IPS DF 6.9 (cell line): ENCODE measurements around the gene NCOR1.
"Not testable (repeated sequence)": the region's sequence is repeated elsewhere in the genome, so short reads cannot be mapped to it uniquely, and the experiment has no call there.

Experiments
- DNase-seq: peaks from one replicate; pipeline ENCODE4 v3.0.0-alpha.2; 2013; ENCODE audit warnings: low read depth, low spot score
- H3K27ac ChIP-seq: one replicate; pipeline ENCODE4 v1.5.1; 2013; ENCODE audit warnings: low read length, control low read depth
- H3K27me3 ChIP-seq: 2 replicates; pipeline ENCODE4 v1.6.1; 2013; ENCODE audit warnings: mild to moderate bottlenecking, low read length; ENCODE audit not compliant: control insufficient read depth, insufficient read depth
- H3K36me3 ChIP-seq: 2 replicates; pipeline ENCODE4 v1.6.1; 2013; ENCODE audit warnings: low read length; ENCODE audit not compliant: control insufficient read depth, insufficient read depth
- H3K4me1 ChIP-seq: 2 replicates; pipeline ENCODE4 v1.6.1; 2013; ENCODE audit warnings: low read length; ENCODE audit not compliant: control insufficient read depth, insufficient read depth
- H3K4me3 ChIP-seq: 2 replicates; pipeline ENCODE4 v1.5.1; 2013; ENCODE audit warnings: mild to moderate bottlenecking, low read length
- H3K9me3 ChIP-seq: 2 replicates; pipeline ENCODE4 v1.6.1; 2013; ENCODE audit warnings: low read length, inconsistent platforms; ENCODE audit not compliant: control insufficient read depth, insufficient read depth
- WGBS: extraction: QIAGEN DNeasy Blood & Tissue Kit; methylation state at CpG from one replicate; pipeline ENCODE4 v1.1.7; 2013; ENCODE audit warnings: mixed read lengths, missing lambda C conversion rate; ENCODE audit not compliant: insufficient read length, insufficient coverage; 5-methylcytosine and 5-hydroxymethylcytosine counted together

The NCOR1 gene

GRCh38 chr17:16073845-16074244 is 141.5 kb downstream of the NCOR1 start:
- H3K27ac ChIP-seq, result no peak overlapping the region
- H3K4me3 ChIP-seq, result no peak overlapping the region
- H3K4me1 ChIP-seq, result no peaks in the 10 kb centered on the region
- peaks cover 8% of the 10 kb centered on the region for H3K36me3 ChIP-seq
- no peaks in the 10 kb centered on the region for H3K27me3 ChIP-seq
- WGBS, result 100% methylated on average over 3 of the region's 4 CpGs
- H3K9me3 ChIP-seq, result no peaks in the 10 kb centered on the region
- DNase-seq, result no peak

- no peak for DNase-seq
- H3K27ac ChIP-seq, result no peak overlapping the region
- H3K36me3 ChIP-seq, result peaks cover 11% of the 10 kb centered on the region
- H3K4me1 ChIP-seq, result no peaks in the 10 kb centered on the region
- WGBS, result no CpG with 5 or more reads among the region's 1 CpG
- H3K27me3 ChIP-seq, result no peaks in the 10 kb centered on the region
- H3K9me3 ChIP-seq, result no peaks in the 10 kb centered on the region
- no peak overlapping the region for H3K4me3 ChIP-seq
Measured at GRCh38 chr17:16072031-16072430, 143.3 kb downstream of the NCOR1 start.

GRCh38 chr17:16068323-16068722 is 147.0 kb downstream of the NCOR1 start:
- H3K27ac ChIP-seq, result no peak overlapping the region
- no peak for DNase-seq
- no peaks in the 10 kb centered on the region for H3K9me3 ChIP-seq
- no peak overlapping the region for H3K4me3 ChIP-seq
- no peaks in the 10 kb centered on the region for H3K27me3 ChIP-seq
- H3K4me1 ChIP-seq, result no peaks in the 10 kb centered on the region
- peaks cover 20% of the 10 kb centered on the region for H3K36me3 ChIP-seq

- H3K27ac ChIP-seq, result no peak overlapping the region
- peaks cover 28% of the 10 kb centered on the region for H3K36me3 ChIP-seq
- H3K27me3 ChIP-seq, result no peaks in the 10 kb centered on the region
- H3K9me3 ChIP-seq, result no peaks in the 10 kb centered on the region
- WGBS, result no CpG with 5 or more reads among the region's 4 CpGs
- H3K4me3 ChIP-seq, result no peak overlapping the region
- no peak for DNase-seq
- no peaks in the 10 kb centered on the region for H3K4me1 ChIP-seq
Measured at GRCh38 chr17:16066125-16066524, 149.2 kb downstream of the NCOR1 start.

- no peak for DNase-seq
- WGBS, result no CpG with 5 or more reads among the region's 2 CpGs
- Histone ChIP-seq H3K4me3 (no peak overlapping the region), H3K36me3 (peaks cover 18% of the 10 kb centered on the region), H3K27ac (no peak overlapping the region), H3K9me3 (no peaks in the 10 kb centered on the region), H3K4me1 (no peaks in the 10 kb centered on the region), H3K27me3 (no peaks in the 10 kb centered on the region)
Measured at GRCh38 chr17:16061631-16062030, 153.7 kb downstream of the NCOR1 start.

- no CpG with 5 or more reads among the region's 4 CpGs for WGBS
- not testable (repeated sequence) for DNase-seq, H3K4me3 ChIP-seq, H3K36me3 ChIP-seq, H3K27ac ChIP-seq, H3K27me3 ChIP-seq, H3K9me3 ChIP-seq, H3K4me1 ChIP-seq
Measured at GRCh38 chr17:16055139-16055538, 160.2 kb downstream of the NCOR1 start.

GRCh38 chr17:16052486-16052885 is 162.8 kb downstream of the NCOR1 start:
- no peak overlapping the region for H3K4me3 ChIP-seq
- DNase-seq, result no peak
- H3K36me3 ChIP-seq, result peaks cover 3% of the 10 kb centered on the region; the same call in 1 of the 2 replicates
- no peaks in the 10 kb centered on the region for H3K27me3 ChIP-seq
- WGBS, result no CpG with 5 or more reads among the region's 1 CpG
- H3K4me1 ChIP-seq, result no peaks in the 10 kb centered on the region
- H3K9me3 ChIP-seq, result no peaks in the 10 kb centered on the region
- no peak overlapping the region for H3K27ac ChIP-seq

- DNase-seq, result no peak
- H3K4me3 ChIP-seq, result no peak overlapping the region
- H3K27ac ChIP-seq, result no peak overlapping the region
- no peaks in the 10 kb centered on the region for H3K4me1 ChIP-seq
- peaks cover 3% of the 10 kb centered on the region; the same call in 1 of the 2 replicates for H3K36me3 ChIP-seq
- H3K27me3 ChIP-seq, result no peaks in the 10 kb centered on the region
- no CpG with 5 or more reads among the region's 6 CpGs for WGBS
- H3K9me3 ChIP-seq, result no peaks in the 10 kb centered on the region
Measured at GRCh38 chr17:16050844-16051243, 164.5 kb downstream of the NCOR1 start.

GRCh38 chr17:16048811-16049449 is 166.4 kb downstream of the NCOR1 start:
- Histone ChIP-seq H3K36me3 (peaks cover 7% of the 10 kb centered on the region; the same call in 1 of the 2 replicates), H3K9me3 (no peaks in the 10 kb centered on the region), H3K4me3 (no peak overlapping the region), H3K4me1 (peaks cover 5% of the 10 kb centered on the region), H3K27me3 (no peaks in the 10 kb centered on the region), H3K27ac (no peak overlapping the region)
- no peak for DNase-seq
- WGBS, result no CpG with 5 or more reads among the region's 14 CpGs

GRCh38 chr17:16046966-16047365 is 168.4 kb downstream of the NCOR1 start:
- no CpG with 5 or more reads among the region's 3 CpGs for WGBS
- no peaks in the 10 kb centered on the region for H3K27me3 ChIP-seq
- H3K4me1 ChIP-seq, result peaks cover 5% of the 10 kb centered on the region
- no peak overlapping the region for H3K4me3 ChIP-seq
- H3K9me3 ChIP-seq, result no peaks in the 10 kb centered on the region
- no peak for DNase-seq
- H3K27ac ChIP-seq, result no peak overlapping the region
- H3K36me3 ChIP-seq, result peaks cover 7% of the 10 kb centered on the region; the same call in 1 of the 2 replicates

- Histone ChIP-seq H3K27ac (no peak overlapping the region), H3K36me3 (peaks cover 7% of the 10 kb centered on the region; the same call in 1 of the 2 replicates), H3K27me3 (no peaks in the 10 kb centered on the region), H3K4me3 (no peak overlapping the region), H3K9me3 (no peaks in the 10 kb centered on the region), H3K4me1 (peaks cover 5% of the 10 kb centered on the region)
- no CpG with 5 or more reads among the region's 10 CpGs for WGBS
- DNase-seq, result peak; percentile 13
Measured at GRCh38 chr17:16044487-16044886, 170.8 kb downstream of the NCOR1 start.
